Brain microvascular endothelial cell (primary cell): ENCODE data around the gene MARK2.

Source experiments
- DNase-seq: peaks from one replicate; pipeline ENCODE4 v3.0.0-alpha.2; 2020
- H3K27ac ChIP-seq: fragments of 250-450 bp; sonication (Bioruptor Pico); 2 replicates; pipeline ENCODE4 v1.5.1; 2020; ENCODE audit warnings: mild to moderate bottlenecking, moderate library complexity
- H3K27me3 ChIP-seq: fragments of 250-450 bp; sonication (Bioruptor Pico); replicated peaks from 2 replicates; pipeline ENCODE4 v1.5.1; 2020; ENCODE audit warnings: mild to moderate bottlenecking
- H3K36me3 ChIP-seq: fragments of 250-450 bp; sonication (Bioruptor Pico); replicated peaks from 2 replicates; pipeline ENCODE4 v1.5.1; 2020; ENCODE audit warnings: mild to moderate bottlenecking
- H3K4me3 ChIP-seq: 2 replicates; pipeline ENCODE4 v1.5.1; 2011; ENCODE audit warnings: low read depth, mild to moderate bottlenecking, control low read depth, low read length, moderate library complexity
- in situ Hi-C: cut with HindIII; loops from 2 replicates; pipeline ENCODE4 v1.10.0; 2017; ENCODE audit warnings: low sequenced_read_pairs, low pct_ligation_motif_present
- TF ChIP-seq, protein P1 (sequence below): IDR thresholded peaks from 2 replicates; pipeline ENCODE4 v1.5.1; 2011; ENCODE audit warnings: low read depth, mild to moderate bottlenecking, moderate library complexity, low read length, control low read depth, inconsistent platforms; ENCODE audit errors: missing control alignments

MARK2 gene

DNA sequence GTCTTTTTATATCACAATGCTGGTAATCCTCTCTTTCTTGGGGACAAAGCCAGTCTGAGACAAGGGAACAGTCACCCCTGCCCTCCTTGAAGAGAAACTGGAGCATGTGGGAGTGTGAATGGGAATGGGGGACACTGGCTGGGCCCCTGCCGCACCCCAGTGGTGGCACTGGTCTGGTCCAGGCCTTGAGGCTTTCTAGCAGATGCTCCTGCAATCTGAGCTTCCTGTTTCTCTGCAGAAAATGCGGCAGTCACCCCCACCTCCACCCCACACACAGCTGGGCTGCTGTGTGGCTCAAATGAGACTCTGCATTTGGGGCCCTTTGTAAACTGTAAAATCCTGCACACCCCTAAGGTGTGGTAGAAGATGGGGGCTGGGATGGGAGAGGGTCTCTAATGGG, 6.6 kb upstream of the MARK2 start:
- no peak overlapping the region for H3K27ac ChIP-seq
- H3K27me3 ChIP-seq: no peaks in the 10 kb centered on the region
- in situ Hi-C loops: loop anchor here (25.0 kb wide), 1 partner anchor 330 kb away; the partner anchor contains the start of gene MACROD1
- H3K36me3 ChIP-seq: no peaks in the 10 kb centered on the region
- no peak overlapping the region for H3K4me3 ChIP-seq
- TF ChIP-seq, protein P1, sequence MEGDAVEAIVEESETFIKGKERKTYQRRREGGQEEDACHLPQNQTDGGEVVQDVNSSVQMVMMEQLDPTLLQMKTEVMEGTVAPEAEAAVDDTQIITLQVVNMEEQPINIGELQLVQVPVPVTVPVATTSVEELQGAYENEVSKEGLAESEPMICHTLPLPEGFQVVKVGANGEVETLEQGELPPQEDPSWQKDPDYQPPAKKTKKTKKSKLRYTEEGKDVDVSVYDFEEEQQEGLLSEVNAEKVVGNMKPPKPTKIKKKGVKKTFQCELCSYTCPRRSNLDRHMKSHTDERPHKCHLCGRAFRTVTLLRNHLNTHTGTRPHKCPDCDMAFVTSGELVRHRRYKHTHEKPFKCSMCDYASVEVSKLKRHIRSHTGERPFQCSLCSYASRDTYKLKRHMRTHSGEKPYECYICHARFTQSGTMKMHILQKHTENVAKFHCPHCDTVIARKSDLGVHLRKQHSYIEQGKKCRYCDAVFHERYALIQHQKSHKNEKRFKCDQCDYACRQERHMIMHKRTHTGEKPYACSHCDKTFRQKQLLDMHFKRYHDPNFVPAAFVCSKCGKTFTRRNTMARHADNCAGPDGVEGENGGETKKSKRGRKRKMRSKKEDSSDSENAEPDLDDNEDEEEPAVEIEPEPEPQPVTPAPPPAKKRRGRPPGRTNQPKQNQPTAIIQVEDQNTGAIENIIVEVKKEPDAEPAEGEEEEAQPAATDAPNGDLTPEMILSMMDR: no peak
- DNase-seq: no peak

DNA sequence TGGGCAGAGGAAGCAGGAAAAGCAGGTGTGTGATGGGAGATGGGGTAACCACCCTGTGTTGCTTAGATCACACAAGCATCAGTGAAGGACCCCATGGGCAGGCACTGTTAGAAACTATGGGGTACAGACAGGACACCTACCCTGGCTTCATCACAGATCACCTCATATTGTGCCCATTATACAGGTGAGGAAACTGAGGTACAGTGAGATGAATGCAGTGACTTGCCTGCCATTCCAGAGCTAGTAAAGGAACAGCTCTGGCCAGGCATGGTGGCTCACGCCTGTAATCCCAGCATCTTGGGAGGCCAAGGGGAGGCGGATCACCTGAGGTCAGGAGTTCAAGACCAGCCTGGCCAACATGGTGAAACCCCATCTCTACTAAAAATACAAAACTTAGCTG, 5.9 kb upstream of the MARK2 start:
- in situ Hi-C loops: loop anchor here (25.0 kb wide), 1 partner anchor 329 kb away; the partner anchor contains the start of gene MACROD1
- no peaks in the 10 kb centered on the region for H3K27me3 ChIP-seq

DNA sequence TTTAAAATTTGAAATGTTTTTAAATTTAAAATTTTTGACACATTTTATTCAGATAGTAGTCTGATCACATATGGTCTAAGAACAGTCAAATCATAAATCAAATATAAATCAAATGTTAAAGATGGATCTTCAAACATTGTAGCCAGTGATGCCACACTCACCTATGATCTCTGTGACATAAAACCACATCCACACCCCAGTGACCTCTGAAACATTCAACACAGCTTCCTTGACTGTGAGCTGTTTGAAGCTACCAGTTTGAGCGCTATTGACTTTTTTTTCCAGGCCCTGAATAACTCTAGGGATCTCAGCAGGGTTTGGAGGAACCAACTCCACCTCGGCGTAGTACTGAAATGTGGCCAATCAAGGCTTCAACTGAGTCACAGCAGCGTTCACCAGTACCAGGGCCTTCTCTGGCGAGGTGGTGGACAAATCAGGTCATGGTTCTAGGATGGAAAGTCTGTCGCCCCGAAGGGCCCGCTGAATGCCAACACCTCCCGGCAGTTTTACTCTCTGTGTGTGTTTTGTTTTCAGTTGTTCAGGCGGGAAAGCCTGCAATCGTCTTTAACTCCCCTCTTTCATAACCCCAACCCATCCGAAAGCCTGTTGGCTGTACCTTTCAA, 4.3 kb upstream of the MARK2 start:
- in situ Hi-C loops: loop anchor here (25.0 kb wide), 1 partner anchor 328 kb away; the partner anchor contains the start of gene MACROD1
- H3K36me3 ChIP-seq: no peaks in the 10 kb centered on the region
- TF ChIP-seq, protein P1: no peak
- H3K4me3 ChIP-seq: no peak overlapping the region
- no peak for DNase-seq
- H3K27me3 ChIP-seq: no peaks in the 10 kb centered on the region
- no peak overlapping the region for H3K27ac ChIP-seq

More for the DNA sequence above, 5.9 kb upstream of the MARK2 start:
- H3K4me3 ChIP-seq: no peak overlapping the region
- TF ChIP-seq, protein P1: no peak
- no peak overlapping the region for H3K27ac ChIP-seq
- no peaks in the 10 kb centered on the region for H3K36me3 ChIP-seq
- no peak for DNase-seq

DNA sequence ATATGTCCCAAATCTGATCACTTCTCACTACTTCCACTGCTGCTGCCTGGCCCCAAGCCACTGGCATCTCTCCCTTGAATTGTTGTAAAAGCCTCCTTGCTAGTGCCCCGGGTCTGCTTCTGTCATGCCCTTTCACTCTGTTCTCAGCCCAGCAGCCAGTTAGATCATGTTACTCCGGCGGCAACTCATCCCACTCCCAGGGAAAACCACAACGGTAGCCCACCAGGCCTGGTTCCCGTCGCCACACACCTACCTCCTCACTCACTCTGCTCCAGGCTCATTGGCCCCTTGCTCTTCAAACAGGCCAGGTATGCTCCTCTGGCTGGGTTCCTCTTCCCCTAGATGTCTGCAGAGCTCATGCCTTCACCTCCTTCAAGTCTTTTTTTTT, 3.8 kb upstream of the MARK2 start:
- in situ Hi-C loops: loop anchor here (25.0 kb wide), 1 partner anchor 327 kb away; the partner anchor contains the start of gene MACROD1
- DNase-seq: no peak
- H3K36me3 ChIP-seq: no peaks in the 10 kb centered on the region
- TF ChIP-seq, protein P1: no peak
- no peak overlapping the region for H3K27ac ChIP-seq
- H3K27me3 ChIP-seq: no peaks in the 10 kb centered on the region
- H3K4me3 ChIP-seq: no peak overlapping the region

DNA sequence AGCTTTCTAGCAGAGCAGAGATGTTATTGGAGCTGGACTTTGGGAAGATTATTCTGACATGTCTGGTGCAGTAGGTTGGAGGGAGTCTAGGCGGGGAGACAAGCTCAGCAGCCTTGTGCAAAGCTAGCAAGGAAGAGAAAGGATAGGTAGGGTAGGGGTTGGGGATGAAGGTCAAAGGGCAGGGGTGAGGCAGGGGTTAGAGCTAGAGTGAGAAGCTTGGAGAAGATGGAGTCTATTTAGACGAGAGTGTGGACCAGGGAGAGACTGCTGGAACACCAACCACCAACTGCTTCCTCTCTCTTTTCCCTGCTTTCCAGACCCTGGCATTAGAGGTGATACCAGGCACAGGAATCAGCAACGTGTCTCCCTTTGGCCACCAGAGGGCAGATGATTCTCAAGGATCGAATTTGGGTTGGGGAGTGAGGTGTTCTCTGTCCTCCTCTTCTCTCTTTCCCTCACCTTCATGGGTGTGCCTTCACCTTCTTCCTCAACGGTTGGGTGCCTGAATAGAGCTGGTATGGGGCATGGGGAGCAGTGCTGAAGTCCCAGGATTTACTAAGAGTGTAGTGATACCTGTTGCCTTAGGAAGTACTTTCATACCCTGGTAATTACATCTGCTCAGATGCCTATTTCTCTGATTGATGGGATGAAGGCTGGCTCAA, 1.8 kb upstream of the MARK2 start:
- in situ Hi-C loops: loop anchor here (25.0 kb wide), 1 partner anchor 325 kb away; the partner anchor contains the start of gene MACROD1
- TF ChIP-seq, protein P1: peak; percentile 91
- no peaks in the 10 kb centered on the region for H3K36me3 ChIP-seq
- no peak overlapping the region for H3K27ac ChIP-seq
- no peak overlapping the region for H3K4me3 ChIP-seq
- DNase-seq: peak; percentile 64
- no peaks in the 10 kb centered on the region for H3K27me3 ChIP-seq
